ENCODE data around the gene AP5Z1.
"Not testable (repeated sequence)": the region's sequence is repeated elsewhere in the genome, so short reads cannot be mapped to it uniquely, and the experiment has no call there.

AP5Z1 gene

DNA sequence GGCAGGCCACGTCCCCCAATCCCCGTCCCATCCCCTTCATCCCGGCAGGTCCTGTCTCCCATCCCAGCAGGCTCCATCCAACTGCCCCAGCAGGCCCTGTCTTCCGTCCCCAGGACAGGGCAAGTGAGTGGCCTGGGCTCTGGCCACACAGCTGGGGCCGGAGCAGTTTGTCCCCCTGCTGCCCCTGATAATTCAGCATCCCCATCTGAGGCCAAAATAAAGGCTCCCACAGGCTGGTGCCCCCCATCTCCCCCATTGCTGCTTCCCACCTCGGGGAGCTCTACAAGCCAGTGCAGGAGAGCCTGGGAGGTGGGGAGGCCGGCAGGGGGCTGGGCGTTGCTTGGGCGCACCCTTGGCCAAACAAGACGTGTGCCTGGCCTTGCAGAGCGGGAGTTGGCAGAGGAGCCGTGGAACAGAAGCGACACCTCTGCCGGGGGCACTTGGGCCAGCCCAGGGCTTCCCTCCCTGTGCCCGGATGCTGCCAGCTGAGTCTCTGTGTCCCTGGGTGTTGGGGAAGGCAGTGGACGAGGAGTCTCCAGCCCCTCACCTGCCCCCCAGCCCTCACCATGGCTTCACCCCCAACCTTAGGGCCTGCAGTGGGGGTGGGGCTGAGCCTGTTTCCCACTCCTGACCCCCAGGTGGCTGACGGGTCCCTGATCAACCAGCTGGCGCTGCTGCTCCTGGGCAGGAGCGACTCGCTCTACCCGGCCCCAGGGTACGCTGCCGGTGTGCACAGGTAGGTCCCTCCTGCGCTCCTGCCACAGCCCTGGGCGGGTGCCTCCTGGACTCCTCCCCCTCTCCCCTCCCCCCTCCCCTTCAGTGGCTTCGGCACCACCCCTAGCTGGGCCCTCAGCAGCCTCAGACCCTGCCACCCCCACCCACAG, 14.0 kb downstream of the AP5Z1 start:
- DNase-seq: no peak

DNA sequence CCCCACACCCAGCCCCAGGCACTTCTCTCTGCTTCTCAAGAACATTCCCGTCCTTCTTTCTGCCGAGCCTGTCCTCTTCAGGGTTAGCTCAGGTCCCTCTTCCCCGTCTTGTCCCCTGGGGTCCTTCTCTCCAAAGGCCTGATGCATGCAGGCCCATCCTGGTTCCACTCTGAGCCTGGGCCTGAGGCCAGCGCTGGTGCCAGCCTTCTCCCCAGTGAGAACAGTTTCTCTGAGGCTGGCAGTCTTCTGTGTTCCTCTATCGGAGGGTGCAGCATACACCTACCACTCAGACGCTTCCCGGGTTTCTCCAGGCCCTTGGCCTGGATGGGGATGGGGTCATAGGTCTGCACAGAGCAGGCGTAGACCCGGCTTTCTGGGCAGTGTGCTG, 14.6 kb downstream of the AP5Z1 start:
- no peak for DNase-seq

DNA sequence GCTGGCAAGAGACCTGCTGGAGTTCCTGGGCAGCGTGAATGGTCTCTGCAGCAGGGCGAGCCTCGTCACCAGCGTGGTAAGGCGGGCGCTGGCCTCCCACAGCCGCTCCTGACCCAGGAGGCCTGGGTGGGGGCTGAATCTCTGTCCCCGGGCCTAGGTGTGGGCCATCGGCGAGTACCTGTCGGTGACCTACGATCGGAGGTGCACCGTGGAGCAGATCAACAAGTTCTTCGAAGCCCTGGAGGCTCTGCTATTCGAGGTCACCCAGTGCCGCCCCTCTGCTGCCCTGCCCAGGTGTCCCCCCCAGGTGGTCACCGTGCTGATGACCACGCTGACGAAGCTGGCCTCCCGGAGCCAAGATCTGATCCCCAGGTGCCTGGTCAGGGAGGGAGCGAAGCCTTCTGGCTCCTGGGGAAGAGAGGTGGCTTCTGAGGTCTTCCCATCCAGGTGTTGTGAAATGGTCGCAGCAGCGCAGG, 15.1 kb downstream of the AP5Z1 start:
- DNase-seq: no peak

DNA sequence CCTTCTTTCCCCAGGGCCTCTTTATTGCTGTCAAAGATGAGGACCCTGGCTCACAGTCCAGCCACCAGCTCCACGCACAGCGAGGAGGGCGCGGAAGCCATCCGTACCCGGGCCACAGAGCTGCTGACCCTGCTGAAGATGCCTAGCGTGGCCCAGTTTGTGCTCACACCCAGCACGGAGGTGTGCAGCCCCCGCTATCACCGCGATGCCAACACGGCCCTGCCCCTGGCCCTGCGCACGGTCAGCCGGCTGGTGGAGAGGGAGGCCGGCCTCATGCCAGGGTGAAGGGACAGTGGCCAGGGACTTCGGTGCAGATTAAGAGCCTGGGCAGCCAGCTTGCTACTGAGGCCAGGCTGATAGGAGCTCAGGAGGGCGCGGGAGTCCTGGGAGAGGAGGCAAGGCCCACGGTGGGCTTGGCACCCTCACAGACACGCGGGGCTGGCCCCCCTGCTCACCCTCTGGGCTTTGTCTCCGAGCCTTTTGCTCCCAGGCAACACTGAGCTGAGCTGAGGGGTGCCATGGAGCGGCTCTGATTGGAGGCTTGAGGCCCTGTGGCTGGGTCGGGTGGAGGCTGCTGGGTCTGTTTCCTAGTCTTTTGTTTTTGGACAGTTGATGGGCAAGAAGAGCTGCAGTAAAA, 15.8 kb downstream of the AP5Z1 start:
- DNase-seq: no peak

DNA sequence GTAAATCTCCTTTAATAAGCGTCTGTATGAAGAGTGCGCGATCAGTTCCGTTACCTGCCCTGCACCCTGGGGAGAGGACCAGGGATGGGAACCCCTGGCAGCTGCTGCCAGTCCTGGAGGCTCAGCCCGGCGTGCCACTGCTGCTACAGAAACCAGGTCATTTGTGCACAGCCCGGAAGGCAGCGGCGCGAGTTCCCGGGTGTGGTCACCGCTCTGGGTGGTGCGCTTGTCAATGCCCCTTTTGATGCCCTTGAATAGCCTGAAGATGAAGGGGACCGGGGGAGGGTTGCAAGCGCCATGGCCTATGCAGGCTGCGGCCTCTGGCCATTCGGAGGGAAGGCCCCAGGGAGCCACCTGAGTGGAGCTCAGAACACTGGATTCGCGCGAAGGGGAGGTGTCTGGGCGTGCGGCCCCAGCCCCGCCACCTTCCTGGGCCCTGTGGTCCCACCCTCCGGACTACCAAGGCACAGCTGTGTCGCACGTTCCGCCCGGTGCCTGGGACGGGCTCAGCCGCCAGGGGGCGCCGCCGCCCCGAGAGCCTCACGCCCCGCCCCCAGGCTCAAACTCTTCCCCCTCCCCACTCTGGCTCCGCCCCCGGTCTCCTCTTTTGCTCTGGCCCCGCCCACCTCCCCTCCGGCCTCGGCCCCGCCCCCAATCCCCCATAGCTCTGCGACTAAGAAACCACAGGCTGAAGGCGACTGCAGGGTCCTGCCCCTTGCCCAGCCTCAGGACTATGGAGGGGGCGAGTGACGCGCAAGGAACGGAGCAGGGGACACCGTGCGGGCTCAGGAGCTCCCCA, 16.5 kb downstream of the AP5Z1 start:
- DNase-seq: peak; percentile 51

DNA sequence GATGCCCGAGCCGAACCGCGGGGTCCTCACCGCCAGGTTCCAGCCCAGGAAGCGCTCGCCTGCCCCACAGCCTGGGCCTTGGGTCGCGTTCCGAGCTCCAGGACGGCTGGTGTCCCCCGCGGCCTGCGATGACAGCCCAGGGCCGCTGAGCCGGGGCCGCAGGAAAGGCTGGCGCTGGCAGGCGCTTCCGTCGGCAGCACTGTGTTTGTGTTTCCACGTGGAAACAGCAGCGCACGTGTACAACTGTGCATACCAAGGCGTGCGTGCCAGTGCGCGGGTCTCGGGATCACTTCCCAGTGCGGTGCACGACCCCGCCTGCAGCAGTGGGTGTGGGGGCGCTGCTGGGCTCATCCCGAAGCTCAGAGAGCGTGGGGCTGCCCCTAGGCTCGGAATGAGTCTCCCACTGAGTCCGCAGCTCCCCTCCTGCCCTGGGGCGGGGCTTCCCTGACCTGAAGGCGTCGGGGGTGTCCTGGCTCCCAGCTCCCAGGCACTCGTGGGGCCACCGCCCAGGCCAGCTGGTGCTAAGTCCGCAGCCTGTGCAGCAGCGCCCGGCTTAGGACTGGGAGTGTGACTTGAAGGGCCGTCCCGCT, 17.2 kb downstream of the AP5Z1 start:
- no peak for DNase-seq

DNA sequence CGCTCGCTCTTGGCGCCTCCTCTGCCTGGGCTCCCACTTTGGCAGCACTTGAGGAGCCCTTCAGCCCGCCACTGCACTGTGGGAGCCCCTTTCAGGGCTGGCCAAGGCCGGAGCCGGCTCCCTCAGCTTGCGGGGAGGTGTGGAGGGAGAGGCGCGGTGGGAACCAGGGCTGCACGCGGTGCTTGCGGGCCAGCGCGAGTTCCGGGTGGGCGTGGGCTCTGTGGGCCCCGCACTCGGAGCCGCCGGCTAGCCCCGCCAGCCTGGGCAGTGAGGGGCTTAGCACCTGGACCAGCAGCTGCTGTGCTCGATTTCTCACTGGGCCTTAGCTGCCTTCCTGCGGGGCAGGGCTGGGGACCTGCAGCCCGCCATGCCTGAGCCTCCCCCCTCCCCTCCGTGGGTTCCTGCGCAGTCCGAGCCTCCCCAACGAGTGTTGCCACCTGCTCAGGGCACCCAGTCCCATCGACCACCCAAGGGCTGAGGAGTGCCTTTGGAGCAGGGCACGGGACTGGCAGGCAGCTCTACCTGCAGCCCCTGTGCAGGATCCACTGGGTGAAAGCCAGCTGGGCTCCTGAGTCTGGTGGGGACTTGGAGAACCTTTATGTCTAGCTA, 18.1 kb downstream of the AP5Z1 start:
- DNase-seq: not testable (repeated sequence)

DNA sequence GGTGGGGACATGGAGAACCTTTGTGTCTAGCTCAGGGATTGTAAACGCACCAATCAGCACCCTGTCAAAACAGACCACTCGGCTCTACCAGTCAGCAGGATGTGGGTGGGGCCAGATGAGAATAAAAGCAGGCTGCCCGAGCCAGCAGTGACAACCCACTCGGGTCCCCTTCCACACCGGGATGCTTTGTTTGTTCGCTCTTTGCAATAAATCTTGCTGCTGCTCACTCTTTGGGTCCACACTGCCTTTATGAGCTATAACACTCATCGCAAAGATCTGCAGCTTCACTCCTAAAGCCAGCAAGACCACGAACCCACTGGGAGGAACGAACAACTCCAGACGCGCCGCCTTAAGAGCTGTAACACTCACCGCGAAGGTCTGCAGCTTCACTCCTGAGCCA, 18.7 kb downstream of the AP5Z1 start:
- not testable (repeated sequence) for DNase-seq

DNA sequence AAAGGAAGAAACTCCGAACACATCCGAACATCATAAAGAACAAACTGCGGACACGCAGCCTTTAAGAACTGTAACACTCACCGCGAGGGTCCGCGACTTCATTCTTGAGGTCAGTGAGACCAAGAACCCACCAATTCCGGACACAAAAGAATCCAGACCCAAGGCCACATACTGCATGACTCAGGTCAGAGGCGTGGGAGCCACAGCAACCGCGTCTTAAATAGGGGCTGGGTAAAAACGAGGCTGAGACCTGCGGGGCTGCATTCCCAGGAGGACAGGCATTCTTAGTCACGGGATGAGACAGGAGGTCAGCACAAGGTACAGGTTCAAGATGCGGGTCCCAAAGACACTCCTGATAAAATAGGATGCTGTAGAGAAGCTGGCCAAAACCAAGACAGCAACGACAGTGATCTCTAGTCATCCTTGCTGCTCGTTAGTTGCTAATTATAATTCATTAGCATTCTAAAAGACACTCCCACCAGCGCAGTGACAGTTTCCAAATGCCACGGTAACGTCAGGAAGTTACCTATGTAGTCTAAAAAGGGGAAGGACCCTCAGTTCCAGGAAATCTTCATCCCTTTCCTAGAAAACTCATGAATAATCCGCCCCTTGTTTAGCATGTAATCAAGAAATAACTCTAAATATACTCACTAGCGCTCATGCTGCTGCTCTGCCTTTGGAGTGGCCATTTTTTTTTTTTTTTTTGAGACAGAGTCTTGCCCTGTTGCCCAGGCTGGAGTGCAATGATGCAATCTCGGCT, 19.3 kb downstream of the AP5Z1 start:
- no peak for DNase-seq

DNA sequence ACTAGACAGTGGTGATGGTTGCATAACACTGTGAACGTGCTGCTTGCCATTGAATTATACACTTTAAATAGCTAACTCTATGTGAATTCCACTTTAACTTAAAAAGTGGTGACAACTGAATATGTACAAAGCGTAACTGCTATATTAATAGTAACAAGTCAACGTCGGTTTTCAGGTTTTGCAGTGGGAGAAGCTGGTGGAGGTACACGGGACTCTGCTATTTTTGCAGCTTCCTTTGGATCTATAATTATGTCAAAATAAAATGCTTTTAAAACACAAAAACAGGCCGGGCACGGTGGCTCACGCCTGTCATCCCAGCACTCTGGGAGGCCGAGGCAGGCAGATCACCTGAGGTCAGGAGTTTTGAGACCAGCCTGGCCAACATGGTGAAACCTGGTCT, 21.0 kb downstream of the AP5Z1 start:
- no peak for DNase-seq

DNA sequence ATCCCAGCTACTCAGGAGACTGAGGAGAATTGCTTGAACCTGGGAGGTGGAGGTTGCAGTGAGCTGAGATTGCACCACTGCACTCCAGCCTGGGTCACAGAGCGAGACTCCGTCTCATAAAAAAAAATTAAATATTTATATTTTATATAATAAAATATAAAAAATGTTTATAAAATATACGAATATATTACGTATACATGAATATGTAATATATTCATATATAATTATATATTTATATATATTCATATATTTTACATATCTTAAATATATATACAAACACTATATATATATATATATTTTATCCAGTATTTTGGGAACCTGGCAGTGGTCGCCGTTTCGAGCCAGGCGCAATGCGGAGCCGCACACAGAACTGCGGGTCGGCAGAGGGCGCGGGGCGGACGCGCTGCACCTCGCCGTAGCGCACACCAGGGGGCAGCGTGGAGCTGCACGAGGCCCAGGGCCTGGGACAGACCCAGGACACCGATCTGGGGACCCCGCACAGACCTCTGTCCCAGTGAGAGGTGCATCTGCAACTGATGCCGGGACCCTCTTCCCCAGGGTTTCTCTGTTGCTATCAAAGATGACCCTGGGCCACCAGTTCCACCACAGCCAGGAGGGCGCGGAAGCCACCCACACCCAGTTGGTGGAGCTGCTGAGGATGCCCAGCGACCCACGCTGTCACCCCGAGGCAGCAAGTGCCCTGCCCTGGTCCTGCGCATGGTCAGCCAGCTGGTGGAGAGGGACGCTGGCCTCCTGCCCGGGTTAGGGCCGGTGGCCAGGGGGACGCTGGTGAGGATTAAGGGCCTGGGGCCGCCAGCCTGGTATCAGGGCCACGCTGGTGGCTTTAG, 22.7 kb downstream of the AP5Z1 start:
- peak; percentile 44 for DNase-seq

DNA sequence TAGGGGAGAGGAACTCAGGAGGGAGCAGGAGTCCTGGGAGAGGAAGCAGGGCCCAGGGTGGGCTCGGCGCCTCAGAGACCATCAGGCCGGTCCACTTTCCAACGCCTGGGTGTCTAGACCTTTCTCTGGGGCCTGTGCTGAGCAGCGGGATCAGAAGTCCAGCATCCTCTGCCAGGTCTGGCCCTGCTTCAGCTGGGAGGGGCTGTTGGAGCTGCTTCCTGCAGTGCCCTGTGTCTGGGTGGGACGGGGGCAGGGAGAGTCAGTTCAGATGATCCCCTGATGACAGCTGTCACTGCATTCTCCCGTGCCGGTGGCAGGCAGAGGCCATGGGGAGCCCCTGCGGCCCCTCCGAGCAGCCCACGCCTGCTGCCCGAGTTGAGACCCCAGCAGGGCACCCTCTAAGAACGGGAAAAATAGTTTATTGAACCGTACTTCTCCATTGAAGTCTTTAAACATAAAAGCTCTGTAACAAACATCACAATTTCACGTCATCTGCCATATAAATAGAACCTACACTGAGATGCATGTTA, 23.3 kb downstream of the AP5Z1 start:
- DNase-seq: no peak

DNA sequence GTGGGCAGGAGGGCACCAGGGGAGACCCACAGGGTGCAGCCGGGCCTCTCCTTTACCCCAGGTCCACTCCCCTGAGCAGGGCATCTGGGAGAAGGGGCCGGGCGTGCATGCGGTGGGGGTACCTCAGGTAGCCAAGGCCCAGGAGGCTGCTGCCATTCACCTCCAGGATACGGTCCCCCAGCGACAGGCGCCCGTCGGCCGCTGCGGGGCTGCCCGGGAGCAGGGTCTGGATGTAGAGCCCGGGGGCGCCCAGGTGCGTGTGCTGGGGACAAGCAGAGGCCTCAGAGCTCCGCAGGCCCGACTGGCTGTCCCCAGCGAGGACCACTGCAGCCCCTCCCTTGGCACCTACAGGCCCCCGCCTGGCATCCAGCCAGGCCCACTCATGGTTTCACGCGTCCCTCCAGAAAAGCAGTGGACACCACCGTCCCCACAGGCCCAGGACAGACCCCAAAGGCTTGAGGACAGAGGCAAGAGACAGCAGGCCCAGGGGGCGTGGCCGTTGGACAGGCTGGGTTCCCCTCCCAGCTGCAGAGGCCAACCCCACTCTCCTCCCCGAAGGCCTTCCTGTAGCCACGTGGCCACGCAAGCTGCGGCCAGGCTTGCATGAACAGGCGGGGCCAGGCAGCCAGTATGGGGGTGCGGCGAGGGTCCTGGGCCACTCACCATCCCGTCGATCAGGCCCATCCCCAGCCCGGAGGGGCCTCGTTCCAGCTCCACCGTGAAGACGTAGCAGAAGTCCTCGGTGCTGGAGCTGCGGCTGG, 24.3 kb downstream of the AP5Z1 start:
- DNase-seq: no peak

DNA sequence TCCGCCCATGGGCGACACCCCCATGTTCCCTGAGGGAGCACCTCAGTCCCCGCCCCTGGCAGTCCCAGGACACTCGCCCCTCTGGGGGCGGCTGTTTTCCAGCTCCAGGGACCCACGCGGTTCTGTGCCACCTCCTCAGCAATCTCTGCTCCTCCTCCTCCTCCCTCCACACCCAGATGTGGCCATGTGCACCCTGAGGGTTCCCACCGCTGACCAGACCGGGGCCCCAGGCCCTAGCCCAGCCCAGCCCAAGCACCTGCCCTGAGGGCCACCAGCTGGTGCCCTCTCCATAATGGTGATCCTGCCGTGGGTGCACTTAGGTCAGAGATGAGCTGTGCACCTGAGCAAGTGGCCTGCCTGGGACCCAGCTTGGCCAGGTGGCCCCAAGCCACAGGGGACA, 25.1 kb downstream of the AP5Z1 start:
- no peak for DNase-seq

DNA sequence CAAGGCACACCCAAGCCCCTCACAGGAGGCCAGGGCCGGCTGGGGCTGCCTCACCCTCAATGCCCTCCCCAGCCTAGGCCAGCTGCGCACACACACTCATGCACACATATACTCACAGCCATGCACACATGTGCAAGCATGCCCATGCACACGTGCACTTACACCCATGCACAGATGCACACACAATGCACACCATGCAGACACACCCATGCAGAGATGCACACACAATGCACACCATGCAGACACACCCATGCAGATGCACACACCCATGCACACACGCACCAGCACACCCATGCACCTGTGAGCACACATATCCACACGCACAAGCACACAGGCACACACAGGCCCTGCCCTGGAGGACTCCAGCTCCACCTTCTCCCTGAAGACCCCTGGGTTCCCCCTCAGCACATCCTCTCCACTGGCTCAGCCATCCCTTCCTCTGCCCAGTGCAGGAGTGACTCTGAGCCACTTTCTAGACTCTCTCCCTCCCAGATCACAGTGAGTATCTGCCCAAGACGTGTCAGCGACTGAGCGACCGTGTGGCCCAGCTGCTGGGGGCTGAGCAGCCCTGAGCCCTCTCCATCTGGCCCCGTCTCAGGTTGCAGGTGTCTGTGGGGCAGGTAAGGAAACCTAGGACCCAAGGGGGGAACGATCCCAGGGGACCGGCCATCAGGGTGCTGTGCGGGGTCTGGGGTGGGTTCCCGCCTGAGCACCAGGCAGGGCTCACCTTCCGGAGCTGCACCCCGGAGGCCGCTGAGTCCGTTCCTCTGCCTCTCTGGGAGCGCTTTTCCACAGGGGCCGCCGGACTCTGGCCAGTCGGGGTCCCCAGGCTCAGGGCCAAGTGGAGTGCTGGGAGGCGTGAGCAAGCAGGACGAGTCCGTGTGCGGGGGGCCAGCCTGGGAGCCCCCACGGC, 25.8 kb downstream of the AP5Z1 start:
- DNase-seq: no peak

DNA sequence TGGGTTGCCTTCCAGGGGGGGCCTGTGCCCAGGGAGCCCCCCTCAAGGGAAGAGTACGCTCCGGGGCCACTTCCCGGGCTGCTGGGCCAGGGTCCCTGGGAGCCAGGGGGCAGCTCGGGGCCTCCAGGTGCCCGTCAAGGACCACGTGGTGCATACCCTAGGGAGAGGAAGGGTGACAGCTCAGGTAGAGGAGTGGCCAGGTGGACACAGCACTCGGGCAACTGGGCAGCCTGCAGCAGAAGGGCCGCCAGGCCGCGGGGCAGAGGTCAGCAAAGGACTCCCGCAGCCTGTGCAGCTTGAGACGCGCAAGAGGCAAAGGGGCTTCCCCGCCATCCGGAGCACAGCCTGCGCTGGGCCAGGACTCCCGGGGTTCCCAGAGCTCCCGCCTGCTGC, 26.4 kb downstream of the AP5Z1 start:
- DNase-seq: no peak

DNA sequence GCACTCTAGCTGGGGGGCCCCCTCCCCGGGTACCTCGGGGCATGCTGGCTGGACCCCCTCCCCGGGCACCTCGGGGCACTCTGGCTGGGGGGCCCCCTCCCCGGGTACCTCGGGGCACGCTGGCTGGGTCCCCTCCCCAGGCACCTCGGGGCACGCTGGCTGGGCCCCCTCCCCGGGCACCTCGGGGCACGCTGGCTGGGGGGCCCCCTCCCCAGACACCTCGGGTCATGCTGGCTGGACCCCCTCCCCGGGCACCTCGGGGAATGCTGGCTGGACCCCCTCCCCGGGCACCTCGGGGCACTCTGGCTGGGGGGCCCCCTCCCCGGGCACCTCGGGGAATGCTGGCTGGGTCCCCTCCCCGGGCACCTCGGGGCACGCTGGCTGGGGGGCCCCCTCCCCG, 27.2 kb downstream of the AP5Z1 start:
- not testable (repeated sequence) for DNase-seq

DNA sequence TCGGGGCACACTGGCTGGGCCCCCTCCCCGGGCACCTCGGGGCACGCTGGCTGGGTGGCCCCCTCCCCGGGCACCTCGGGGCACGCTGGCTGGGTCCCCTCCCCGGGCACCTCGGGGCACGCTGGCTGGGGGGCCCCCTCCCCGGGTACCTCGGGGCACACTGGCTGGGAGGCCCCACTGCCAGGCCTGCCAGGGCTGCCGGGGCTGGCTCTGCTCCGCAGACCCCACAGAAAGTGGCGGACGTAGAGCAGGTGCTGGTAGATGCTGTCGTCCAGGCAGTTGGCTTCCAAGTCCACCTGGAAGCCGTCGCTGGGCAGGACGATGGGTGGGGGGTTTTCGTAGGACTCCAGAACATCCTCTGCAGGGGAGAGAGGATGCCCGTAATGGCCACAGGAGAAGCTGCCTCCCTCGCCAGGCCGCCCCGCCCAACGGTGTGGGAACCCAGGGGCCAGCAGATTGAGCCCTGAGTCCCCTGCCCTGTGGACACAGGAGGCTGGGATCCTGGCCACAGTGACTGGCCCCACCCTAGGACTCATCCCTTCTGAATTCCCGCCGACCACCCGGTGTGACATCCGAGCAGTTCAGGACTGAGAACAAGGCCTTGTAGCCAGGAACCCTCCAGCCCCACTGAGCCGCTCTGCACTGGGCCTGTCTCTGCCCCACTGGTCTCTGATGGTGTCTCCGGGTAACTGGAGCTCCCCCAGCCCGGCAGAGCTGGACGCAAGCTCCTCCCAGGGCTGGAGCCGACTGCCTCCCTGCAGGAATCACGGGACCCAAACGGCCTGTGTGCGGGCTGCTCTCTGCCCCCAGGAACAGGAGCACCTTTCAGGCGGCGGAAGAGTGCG, 28.2 kb downstream of the AP5Z1 start:
- no peak for DNase-seq

Measured in CD4-positive, alpha-beta T cell treated with Interleukin-4 for 4 hours (primary cell).